AG04450 (cell line): Measurements from ENCODE around the gene CITED4. TPM values are rescaled to one million over a fixed set of nuclear protein-coding genes. Genes with fewer than 3 reads are reported as not detected.

Source experiments
- CTCF ChIA-PET: fragments of 300-600, 350-600 bp; formaldehyde crosslinking; extraction: SDS; loops from one replicate; lab custom pipeline; 2022; ENCODE audit warnings: antibody characterized with exemption, inconsistent platforms; lab: Charles Lee
- POLR2A ChIA-PET: fragments of 350-600 bp; formaldehyde crosslinking; extraction: SDS; loops from one replicate; lab custom pipeline; 2021; ENCODE audit warnings: antibody characterized with exemption, inconsistent platforms; lab: Yijun Ruan, JAX
- DNase-seq: peaks from one replicate; pipeline ENCODE4 v3.0.0-alpha.2; 2011; ENCODE audit warnings: low read depth, low spot score
- H3K27ac ChIP-seq: one replicate; pipeline ENCODE4 v1.5.1; 2012; ENCODE audit warnings: low read depth, low read length, control low read depth
- H3K27me3 ChIP-seq: one replicate; pipeline ENCODE4 v1.6.0; 2012; ENCODE audit warnings: low read length; ENCODE audit not compliant: control insufficient read depth, insufficient read depth
- H3K4me3 ChIP-seq: 2 replicates; pipeline ENCODE4 v1.5.1; 2011; ENCODE audit warnings: mild to moderate bottlenecking, low read depth, low read length, control low read depth
- H3K9me3 ChIP-seq: 2 replicates; pipeline ENCODE4 v1.5.1; 2012; ENCODE audit warnings: low read length; ENCODE audit not compliant: control insufficient read depth, insufficient read depth
- polyA plus RNA-seq: library from polyadenylated mRNA; depleted of rRNA; stranded (reverse); fragments of >200 nt; gene quantifications from 2 replicates; pipeline ENCODE4 v1.2.3, GENCODE V29; 2011
- TF ChIP-seq, protein P1 (sequence below): IDR thresholded peaks from 2 replicates; pipeline ENCODE4 v1.5.1; 2011; ENCODE audit warnings: low read depth, low read length, control low read depth, inconsistent platforms

The CITED4 gene
- polyA plus RNA-seq, 1 experiment: 0.53 TPM

- ChIA-PET CTCF (interaction anchor here (1.2 to 3.3 kb wide), 2 partner anchors 71 to 74 kb away, joined by 3 to 19 read pairs; no protein-coding TSS in a partner anchor), POLR2A (no interaction called here)
- H3K4me3 ChIP-seq: no peak overlapping the region
- peak; percentile 51 for DNase-seq
- peaks cover 7% of the 10 kb centered on the region; the same call in 1 of the 2 replicates for H3K9me3 ChIP-seq
- TF ChIP-seq, protein P1, sequence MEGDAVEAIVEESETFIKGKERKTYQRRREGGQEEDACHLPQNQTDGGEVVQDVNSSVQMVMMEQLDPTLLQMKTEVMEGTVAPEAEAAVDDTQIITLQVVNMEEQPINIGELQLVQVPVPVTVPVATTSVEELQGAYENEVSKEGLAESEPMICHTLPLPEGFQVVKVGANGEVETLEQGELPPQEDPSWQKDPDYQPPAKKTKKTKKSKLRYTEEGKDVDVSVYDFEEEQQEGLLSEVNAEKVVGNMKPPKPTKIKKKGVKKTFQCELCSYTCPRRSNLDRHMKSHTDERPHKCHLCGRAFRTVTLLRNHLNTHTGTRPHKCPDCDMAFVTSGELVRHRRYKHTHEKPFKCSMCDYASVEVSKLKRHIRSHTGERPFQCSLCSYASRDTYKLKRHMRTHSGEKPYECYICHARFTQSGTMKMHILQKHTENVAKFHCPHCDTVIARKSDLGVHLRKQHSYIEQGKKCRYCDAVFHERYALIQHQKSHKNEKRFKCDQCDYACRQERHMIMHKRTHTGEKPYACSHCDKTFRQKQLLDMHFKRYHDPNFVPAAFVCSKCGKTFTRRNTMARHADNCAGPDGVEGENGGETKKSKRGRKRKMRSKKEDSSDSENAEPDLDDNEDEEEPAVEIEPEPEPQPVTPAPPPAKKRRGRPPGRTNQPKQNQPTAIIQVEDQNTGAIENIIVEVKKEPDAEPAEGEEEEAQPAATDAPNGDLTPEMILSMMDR: no peak
- H3K27ac ChIP-seq: peak overlapping the region; percentile 65
- H3K27me3 ChIP-seq: no peaks in the 10 kb centered on the region
Measured at GRCh38 chr1:40877698-40878097, 15.5 kb upstream of the CITED4 start.

DNA sequence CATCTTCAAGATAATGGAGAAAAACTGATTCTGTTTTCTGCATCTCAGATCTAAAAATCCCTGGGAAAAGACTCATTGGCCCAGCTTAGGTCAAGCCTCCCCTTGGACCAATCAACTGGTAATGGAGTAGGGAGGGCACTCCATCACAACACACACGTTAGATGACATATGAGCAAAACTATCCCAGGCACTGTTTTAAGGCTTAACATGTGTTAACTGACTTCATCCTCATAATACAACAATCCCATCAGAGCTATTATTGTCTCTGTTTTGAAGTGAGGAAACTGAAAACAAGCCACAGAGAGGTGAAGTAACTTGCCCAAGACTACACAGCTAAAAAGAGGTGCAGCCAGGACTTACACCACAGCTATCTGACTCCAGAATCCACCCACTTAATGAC is 14.7 kb upstream of the CITED4 start:
- peaks cover 7% of the 10 kb centered on the region; the same call in 1 of the 2 replicates for H3K9me3 ChIP-seq
- ChIA-PET CTCF (interaction anchor here (0.6 to 3.3 kb wide), 5 partner anchors 60 to 208 kb away, joined by 3 to 19 read pairs (median 4); no protein-coding TSS in a partner anchor), POLR2A (no interaction called here)
- no peaks in the 10 kb centered on the region for H3K27me3 ChIP-seq
- H3K27ac ChIP-seq: peak overlapping the region; percentile 65
- H3K4me3 ChIP-seq: no peak overlapping the region
- TF ChIP-seq, protein P1: no peak
- DNase-seq: no peak

DNA sequence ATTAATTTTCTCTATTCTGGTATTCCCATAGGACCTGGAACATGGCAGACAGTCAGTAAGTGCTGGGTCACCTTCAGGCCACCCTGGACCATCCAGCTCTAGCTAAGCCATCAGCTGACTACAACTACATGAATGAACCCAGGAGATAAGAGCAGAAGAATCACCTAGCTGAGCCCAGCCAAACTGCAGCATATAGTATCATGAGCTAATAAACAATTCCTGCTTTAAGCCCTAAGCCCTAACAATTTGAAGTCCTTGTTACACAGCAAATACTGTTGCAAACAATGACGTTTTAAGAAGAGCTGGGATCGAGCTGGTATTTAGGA is 14.2 kb upstream of the CITED4 start:
- no peak for DNase-seq
- ChIA-PET CTCF (interaction anchor here (1.0 to 3.3 kb wide), 6 partner anchors 15 to 207 kb away, joined by 3 to 19 read pairs (median 4); no protein-coding TSS in a partner anchor), POLR2A (no interaction called here)
- Histone ChIP-seq H3K4me3 (no peak overlapping the region), H3K27me3 (no peaks in the 10 kb centered on the region), H3K27ac (no peak overlapping the region), H3K9me3 (peaks cover 7% of the 10 kb centered on the region; the same call in 1 of the 2 replicates)
- TF ChIP-seq, protein P1: no peak

GRCh38 chr1:40873863-40874472 is 11.8 kb upstream of the CITED4 start:
- Histone ChIP-seq H3K9me3 (peaks cover 7% of the 10 kb centered on the region; the same call in 1 of the 2 replicates), H3K27me3 (no peaks in the 10 kb centered on the region), H3K27ac (peak overlapping the region; percentile 23), H3K4me3 (no peak overlapping the region)
- ChIA-PET CTCF (interaction anchor here (2.0 kb wide), 1 partner anchor 75 kb away, joined by 8 read pairs; no protein-coding TSS in a partner anchor), POLR2A (interaction anchor here (0.7 kb wide), 1 partner anchor 560 kb away, joined by 6 read pairs; no protein-coding TSS in a partner anchor)
- DNase-seq: no peak
- TF ChIP-seq, protein P1: no peak

GRCh38 chr1:40872276-40872675 is 10.1 kb upstream of the CITED4 start:
- DNase-seq: no peak
- Histone ChIP-seq H3K9me3 (peaks cover 7% of the 10 kb centered on the region; the same call in 1 of the 2 replicates), H3K4me3 (no peak overlapping the region), H3K27me3 (no peaks in the 10 kb centered on the region), H3K27ac (no peak overlapping the region)
- POLR2A ChIA-PET: interaction anchor here (1.4 kb wide), 1 partner anchor 10 kb away, joined by 6 read pairs; the partner anchor contains the start of gene CITED4
- TF ChIP-seq, protein P1: no peak
- CTCF ChIA-PET: interaction anchor here (0.7 to 1.2 kb wide), 4 partner anchors 10 to 79 kb away, joined by 3 to 4 read pairs (median 4); partner anchors contain the start of gene CITED4
